ENCODE measurements around the gene JPH2. TPM values are rescaled to one million over a fixed set of nuclear protein-coding genes. Genes with fewer than 3 reads are reported as not detected.

The JPH2 gene
- total and polyA plus RNA-seq, 2 donors, result 0.14 to 2.0 TPM

- no peak overlapping the region for H3K4me3 ChIP-seq (ENCODE audit: low read length in 2 of 2)
- H3K27me3 ChIP-seq (ENCODE audit: control insufficient read depth in 2 of 2, insufficient read depth in 1 of 2, low read length in 1 of 2), result peaks cover 21 to 53% of the 10 kb centered on the region in 2 donors
- H3K4me1 ChIP-seq (ENCODE audit: control insufficient read depth in 2 of 2, insufficient read depth in 2 of 2, low read length in 2 of 2), result no peaks in the 10 kb centered on the region
- no peak overlapping the region for H3K27ac ChIP-seq (ENCODE audit: low read depth in 1 of 2, low read length in 1 of 2)
- no peaks in the 10 kb centered on the region for H3K9me3 ChIP-seq (ENCODE audit: control insufficient read depth in 2 of 2, insufficient read depth in 1 of 2, low read length in 1 of 2)
- H3K36me3 ChIP-seq (ENCODE audit: control insufficient read depth in 2 of 2, insufficient read depth in 2 of 2, low read length in 1 of 2), result no peaks in the 10 kb centered on the region
- WGBS, result 33% methylated on average over 76 of the region's 76 CpGs
- no peak for DNase-seq (ENCODE audit: low read depth in 6 of 9, low spot score in 9 of 9)
These were observed 71.0 kb downstream of the JPH2 start for GRCh38 chr20:44115762-44116644.

- H3K4me3 ChIP-seq (ENCODE audit: low read length in 2 of 2), result no peak overlapping the region
- H3K27ac ChIP-seq (ENCODE audit: low read depth in 1 of 2, low read length in 1 of 2), result no peak overlapping the region
- H3K9me3 ChIP-seq (ENCODE audit: control insufficient read depth in 2 of 2, insufficient read depth in 1 of 2, low read length in 1 of 2), result no peaks in the 10 kb centered on the region
- DNase-seq (ENCODE audit: low read depth in 6 of 9, low spot score in 9 of 9), result no peak
- no peaks in the 10 kb centered on the region for H3K4me1 ChIP-seq (ENCODE audit: control insufficient read depth in 2 of 2, insufficient read depth in 2 of 2, low read length in 2 of 2)
- peaks cover 21 to 53% of the 10 kb centered on the region in 2 donors for H3K27me3 ChIP-seq (ENCODE audit: control insufficient read depth in 2 of 2, insufficient read depth in 1 of 2, low read length in 1 of 2)
- no peaks in the 10 kb centered on the region for H3K36me3 ChIP-seq (ENCODE audit: control insufficient read depth in 2 of 2, insufficient read depth in 2 of 2, low read length in 1 of 2)
- WGBS, result 95% methylated on average over 7 of the region's 7 CpGs
These were observed 71.8 kb downstream of the JPH2 start for GRCh38 chr20:44115181-44115580.

- Histone ChIP-seq H3K4me1 (ENCODE audit: control insufficient read depth in 2 of 2, insufficient read depth in 2 of 2, low read length in 2 of 2) (no peaks in the 10 kb centered on the region), H3K4me3 (ENCODE audit: low read length in 2 of 2) (no peak overlapping the region), H3K27me3 (ENCODE audit: control insufficient read depth in 2 of 2, insufficient read depth in 1 of 2, low read length in 1 of 2) (peaks cover 21 to 53% of the 10 kb centered on the region in 2 donors), H3K36me3 (ENCODE audit: control insufficient read depth in 2 of 2, insufficient read depth in 2 of 2, low read length in 1 of 2) (no peaks in the 10 kb centered on the region), H3K9me3 (ENCODE audit: control insufficient read depth in 2 of 2, insufficient read depth in 1 of 2, low read length in 1 of 2) (no peaks in the 10 kb centered on the region), H3K27ac (ENCODE audit: low read depth in 1 of 2, low read length in 1 of 2) (no peak overlapping the region)
- 86% methylated on average over 8 of the region's 8 CpGs for WGBS
- DNase-seq (ENCODE audit: low read depth in 6 of 9, low spot score in 9 of 9), result no peak
These were observed 73.2 kb downstream of the JPH2 start for GRCh38 chr20:44113618-44114376.

- no peak overlapping the region for H3K27ac ChIP-seq (ENCODE audit: low read depth in 1 of 2, low read length in 1 of 2)
- no peak for DNase-seq (ENCODE audit: low read depth in 6 of 9, low spot score in 9 of 9)
- H3K4me3 ChIP-seq (ENCODE audit: low read length in 2 of 2), result no peak overlapping the region
- no peaks in the 10 kb centered on the region for H3K36me3 ChIP-seq (ENCODE audit: control insufficient read depth in 2 of 2, insufficient read depth in 2 of 2, low read length in 1 of 2)
- WGBS, result 88% methylated on average over 7 of the region's 7 CpGs
- peaks cover 21 to 53% of the 10 kb centered on the region in 2 donors for H3K27me3 ChIP-seq (ENCODE audit: control insufficient read depth in 2 of 2, insufficient read depth in 1 of 2, low read length in 1 of 2)
- H3K4me1 ChIP-seq (ENCODE audit: control insufficient read depth in 2 of 2, insufficient read depth in 2 of 2, low read length in 2 of 2), result no peaks in the 10 kb centered on the region
- H3K9me3 ChIP-seq (ENCODE audit: control insufficient read depth in 2 of 2, insufficient read depth in 1 of 2, low read length in 1 of 2), result no peaks in the 10 kb centered on the region
These were observed 73.9 kb downstream of the JPH2 start for GRCh38 chr20:44112889-44113617.

- Histone ChIP-seq H3K27me3 (ENCODE audit: control insufficient read depth in 2 of 2, insufficient read depth in 1 of 2, low read length in 1 of 2) (peaks cover 21 to 53% of the 10 kb centered on the region in 2 donors), H3K9me3 (ENCODE audit: control insufficient read depth in 2 of 2, insufficient read depth in 1 of 2, low read length in 1 of 2) (no peaks in the 10 kb centered on the region), H3K27ac (ENCODE audit: low read depth in 1 of 2, low read length in 1 of 2) (no peak overlapping the region), H3K4me3 (ENCODE audit: low read length in 2 of 2) (no peak overlapping the region), H3K4me1 (ENCODE audit: control insufficient read depth in 2 of 2, insufficient read depth in 2 of 2, low read length in 2 of 2) (no peaks in the 10 kb centered on the region), H3K36me3 (ENCODE audit: control insufficient read depth in 2 of 2, insufficient read depth in 2 of 2, low read length in 1 of 2) (no peaks in the 10 kb centered on the region)
- WGBS, result 93% methylated on average over 6 of the region's 6 CpGs
- DNase-seq (ENCODE audit: low read depth in 6 of 9, low spot score in 9 of 9), result no peak
These were observed 74.5 kb downstream of the JPH2 start for GRCh38 chr20:44112456-44112855.

- Histone ChIP-seq H3K27me3 (ENCODE audit: control insufficient read depth in 2 of 2, insufficient read depth in 1 of 2, low read length in 1 of 2) (peaks cover 21 to 48% of the 10 kb centered on the region in 2 donors), H3K27ac (ENCODE audit: low read depth in 1 of 2, low read length in 1 of 2) (no peak overlapping the region)
- WGBS, result 63% methylated on average over 6 of the region's 6 CpGs
These were observed 75.2 kb downstream of the JPH2 start for GRCh38 chr20:44111712-44112335.

GRCh38 chr20:44110816-44111568 is 76.0 kb downstream of the JPH2 start:
- DNase-seq (ENCODE audit: low read depth in 6 of 9, low spot score in 9 of 9), result no peak
- Histone ChIP-seq H3K27ac (ENCODE audit: low read depth in 1 of 2, low read length in 1 of 2) (no peak overlapping the region), H3K4me1 (ENCODE audit: control insufficient read depth in 2 of 2, insufficient read depth in 2 of 2, low read length in 2 of 2) (no peaks in the 10 kb centered on the region), H3K4me3 (ENCODE audit: low read length in 2 of 2) (no peak overlapping the region), H3K36me3 (ENCODE audit: control insufficient read depth in 2 of 2, insufficient read depth in 2 of 2, low read length in 1 of 2) (no peaks in the 10 kb centered on the region), H3K27me3 (ENCODE audit: control insufficient read depth in 2 of 2, insufficient read depth in 1 of 2, low read length in 1 of 2) (peaks cover 13 to 40% of the 10 kb centered on the region in 2 donors), H3K9me3 (ENCODE audit: control insufficient read depth in 2 of 2, insufficient read depth in 1 of 2, low read length in 1 of 2) (no peaks in the 10 kb centered on the region)
- WGBS, result 79% methylated on average over 9 of the region's 9 CpGs

More at GRCh38 chr20:44111712-44112335, 75.2 kb downstream of the JPH2 start:
- no peak for DNase-seq (ENCODE audit: low read depth in 6 of 9, low spot score in 9 of 9)
- Histone ChIP-seq H3K4me1 (ENCODE audit: control insufficient read depth in 2 of 2, insufficient read depth in 2 of 2, low read length in 2 of 2) (no peaks in the 10 kb centered on the region), H3K4me3 (ENCODE audit: low read length in 2 of 2) (no peak overlapping the region), H3K9me3 (ENCODE audit: control insufficient read depth in 2 of 2, insufficient read depth in 1 of 2, low read length in 1 of 2) (no peaks in the 10 kb centered on the region), H3K36me3 (ENCODE audit: control insufficient read depth in 2 of 2, insufficient read depth in 2 of 2, low read length in 1 of 2) (no peaks in the 10 kb centered on the region)

- no peaks in the 10 kb centered on the region for H3K9me3 ChIP-seq (ENCODE audit: control insufficient read depth in 2 of 2, insufficient read depth in 1 of 2, low read length in 1 of 2)
- no peak overlapping the region for H3K27ac ChIP-seq (ENCODE audit: low read depth in 1 of 2, low read length in 1 of 2)
- H3K36me3 ChIP-seq (ENCODE audit: control insufficient read depth in 2 of 2, insufficient read depth in 2 of 2, low read length in 1 of 2), result no peaks in the 10 kb centered on the region
- H3K4me3 ChIP-seq (ENCODE audit: low read length in 2 of 2), result no peak overlapping the region
- DNase-seq (ENCODE audit: low read depth in 6 of 9, low spot score in 9 of 9), result no peak
- no peaks in the 10 kb centered on the region for H3K4me1 ChIP-seq (ENCODE audit: control insufficient read depth in 2 of 2, insufficient read depth in 2 of 2, low read length in 2 of 2)
- peaks cover 3 to 30% of the 10 kb centered on the region in 2 donors for H3K27me3 ChIP-seq (ENCODE audit: control insufficient read depth in 2 of 2, insufficient read depth in 1 of 2, low read length in 1 of 2)
- 55% methylated on average over 5 of the region's 5 CpGs for WGBS
These were observed 77.0 kb downstream of the JPH2 start for GRCh38 chr20:44109951-44110361.
